Measurements from ENCODE around the gene BLNK. TPM values are rescaled to one million over a fixed set of nuclear protein-coding genes. Genes with fewer than 3 reads are reported as not detected.
A peak's percentile ranks its signal among the peaks of the same experiment; 100 is the strongest.
"Not testable (repeated sequence)": the region's sequence is repeated elsewhere in the genome, so short reads cannot be mapped to it uniquely, and the experiment has no call there.

BLNK gene
- total and polyA plus RNA-seq, 2 donors from 2014 or later = 28.5 to 38.8 TPM

DNA sequence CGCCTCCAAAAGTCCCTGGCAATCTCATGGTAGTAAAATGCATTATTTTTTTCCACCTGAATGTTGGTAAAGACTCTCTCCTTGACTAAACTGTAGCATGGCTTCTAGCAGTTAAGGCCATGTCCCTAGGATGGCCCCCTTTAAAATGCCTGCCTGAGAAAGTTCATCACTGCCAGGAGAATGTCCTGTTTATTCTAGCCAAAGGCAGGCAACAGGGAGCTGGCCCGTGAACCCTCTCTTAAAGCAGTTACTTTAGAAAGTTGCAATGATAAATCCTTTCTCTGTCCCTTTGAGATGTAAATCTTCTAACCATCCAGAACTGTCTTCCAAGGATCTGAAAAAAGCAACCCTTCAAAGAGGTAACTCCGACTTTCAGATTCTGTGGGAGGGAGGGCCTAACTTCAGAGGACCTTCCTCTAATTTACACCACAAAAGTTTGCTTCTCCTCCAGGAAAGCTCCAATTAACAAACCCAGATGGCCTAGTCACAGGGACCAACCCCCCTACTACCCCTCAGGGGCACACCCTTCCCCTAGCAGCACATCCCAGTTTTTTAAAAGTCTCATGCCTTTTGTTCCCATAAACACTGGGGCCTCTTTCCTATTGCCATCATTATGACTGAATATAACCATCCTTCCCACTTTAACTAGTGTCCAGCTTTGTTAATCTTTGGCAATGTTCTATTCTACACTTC lies 38.4 kb upstream of the BLNK start:
- H3K27ac ChIP-seq (ENCODE audit: low read depth in 2 of 2, low read length in 2 of 2) = no peak overlapping the region
- intact Hi-C loops (cut with DNase I) = no loop called here
- no peaks in the 10 kb centered on the region for H3K36me3 ChIP-seq (ENCODE audit: control insufficient read depth in 2 of 3, insufficient read depth in 3 of 3, low read length in 3 of 3)
- H3K4me3 ChIP-seq (ENCODE audit: low read length in 3 of 3) = no peak overlapping the region
- TF ChIP-seq, protein P1, sequence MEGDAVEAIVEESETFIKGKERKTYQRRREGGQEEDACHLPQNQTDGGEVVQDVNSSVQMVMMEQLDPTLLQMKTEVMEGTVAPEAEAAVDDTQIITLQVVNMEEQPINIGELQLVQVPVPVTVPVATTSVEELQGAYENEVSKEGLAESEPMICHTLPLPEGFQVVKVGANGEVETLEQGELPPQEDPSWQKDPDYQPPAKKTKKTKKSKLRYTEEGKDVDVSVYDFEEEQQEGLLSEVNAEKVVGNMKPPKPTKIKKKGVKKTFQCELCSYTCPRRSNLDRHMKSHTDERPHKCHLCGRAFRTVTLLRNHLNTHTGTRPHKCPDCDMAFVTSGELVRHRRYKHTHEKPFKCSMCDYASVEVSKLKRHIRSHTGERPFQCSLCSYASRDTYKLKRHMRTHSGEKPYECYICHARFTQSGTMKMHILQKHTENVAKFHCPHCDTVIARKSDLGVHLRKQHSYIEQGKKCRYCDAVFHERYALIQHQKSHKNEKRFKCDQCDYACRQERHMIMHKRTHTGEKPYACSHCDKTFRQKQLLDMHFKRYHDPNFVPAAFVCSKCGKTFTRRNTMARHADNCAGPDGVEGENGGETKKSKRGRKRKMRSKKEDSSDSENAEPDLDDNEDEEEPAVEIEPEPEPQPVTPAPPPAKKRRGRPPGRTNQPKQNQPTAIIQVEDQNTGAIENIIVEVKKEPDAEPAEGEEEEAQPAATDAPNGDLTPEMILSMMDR (IDR thresholded peaks at IDR 0.05; ENCODE audit: borderline replicate concordance, extremely low read depth, insufficient read depth) = no peak
- DNase-seq (peak in 2 of 5 donors; percentile 27 to 35), FAIRE-seq (no peak)
- no peaks in the 10 kb centered on the region for H3K9me3 ChIP-seq (ENCODE audit: control insufficient read depth in 2 of 3, insufficient read depth in 1 of 3, low read length in 3 of 3)
- no peaks in the 10 kb centered on the region for H3K27me3 ChIP-seq (ENCODE audit: control insufficient read depth, insufficient read depth, low read length)
- peaks cover 0 to 4% (median 0%) of the 10 kb centered on the region in 3 donors for H3K4me1 ChIP-seq (ENCODE audit: control insufficient read depth in 2 of 3, insufficient read depth in 2 of 3, low read depth in 1 of 3, low read length in 3 of 3)
- H3K9ac ChIP-seq (ENCODE audit: low read length in 3 of 3) = no peak overlapping the region

DNA sequence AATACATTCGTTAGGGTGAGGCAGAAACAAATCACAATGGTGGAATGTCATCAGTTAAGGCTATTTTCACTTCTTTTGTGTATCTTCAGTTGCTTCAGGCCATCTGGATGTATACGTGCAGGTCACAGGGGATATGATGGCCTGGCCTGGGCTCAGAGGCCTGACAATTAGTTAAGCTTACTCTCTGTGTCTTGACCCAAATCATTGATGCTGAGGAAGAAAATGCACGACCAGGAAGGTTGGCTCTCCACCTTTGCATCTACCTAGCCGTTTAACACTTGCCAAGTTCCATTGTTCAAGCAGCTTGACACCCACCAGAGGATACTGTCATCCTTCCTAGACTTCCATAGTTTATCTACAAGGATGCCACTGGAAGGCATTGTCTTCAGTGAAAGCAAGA lies 37.5 kb upstream of the BLNK start:
- H3K4me1 ChIP-seq (ENCODE audit: control insufficient read depth in 2 of 3, insufficient read depth in 2 of 3, low read depth in 1 of 3, low read length in 3 of 3); H3K9me3 ChIP-seq (ENCODE audit: control insufficient read depth in 2 of 3, insufficient read depth in 1 of 3, low read length in 3 of 3): not testable (repeated sequence)

DNA sequence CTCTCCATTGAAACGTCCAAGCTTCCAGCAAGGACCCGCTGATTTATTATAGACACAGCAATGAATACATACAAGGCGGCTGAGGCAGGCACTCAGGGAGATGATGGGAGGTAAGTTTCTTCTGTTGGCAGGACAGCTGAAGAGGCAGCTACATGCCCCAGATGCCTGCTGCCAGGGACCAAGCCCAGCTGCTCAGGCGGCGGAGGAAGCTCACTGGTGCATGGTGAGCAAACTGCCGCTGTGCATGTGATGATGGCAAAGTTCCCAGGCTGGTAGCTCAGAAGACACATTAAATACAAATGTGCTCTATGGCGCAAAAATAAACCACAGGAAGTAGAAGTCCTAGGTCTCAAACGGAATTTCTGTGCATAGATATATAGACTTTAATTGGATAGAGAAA lies 35.1 kb upstream of the BLNK start:
- TF ChIP-seq, protein P1 (IDR thresholded peaks at IDR 0.05; ENCODE audit: borderline replicate concordance, extremely low read depth, insufficient read depth) = no peak
- H3K27me3 ChIP-seq (ENCODE audit: control insufficient read depth, insufficient read depth, low read length) = no peaks in the 10 kb centered on the region
- no peak overlapping the region for H3K27ac ChIP-seq (ENCODE audit: low read depth in 2 of 2, low read length in 2 of 2)
- DNase-seq = peak in 4 of 5 donors; percentile 37 to 85 (median 54)
- no peak overlapping the region for H3K9ac ChIP-seq (ENCODE audit: low read length in 3 of 3)
- no peaks in the 10 kb centered on the region for H3K36me3 ChIP-seq (ENCODE audit: control insufficient read depth in 2 of 3, insufficient read depth in 3 of 3, low read length in 3 of 3)
- peaks cover 0 to 4% (median 0%) of the 10 kb centered on the region in 3 donors for H3K4me1 ChIP-seq (ENCODE audit: control insufficient read depth in 2 of 3, insufficient read depth in 2 of 3, low read depth in 1 of 3, low read length in 3 of 3)
- no peak overlapping the region for H3K4me3 ChIP-seq (ENCODE audit: low read length in 3 of 3)
- no peaks in the 10 kb centered on the region for H3K9me3 ChIP-seq (ENCODE audit: control insufficient read depth in 2 of 3, insufficient read depth in 1 of 3, low read length in 3 of 3)
- intact Hi-C loops (cut with DNase I) = no loop called here
- FAIRE-seq = peak; percentile 62

More for the DNA sequence above, 37.5 kb upstream of the BLNK start:
- DNase-seq; FAIRE-seq; H3K27ac ChIP-seq (ENCODE audit: low read depth in 2 of 2, low read length in 2 of 2); H3K4me3 ChIP-seq (ENCODE audit: low read length in 3 of 3); H3K27me3 ChIP-seq (ENCODE audit: control insufficient read depth, insufficient read depth, low read length); intact Hi-C loops (cut with DNase I); H3K9ac ChIP-seq (ENCODE audit: low read length in 3 of 3); H3K36me3 ChIP-seq (ENCODE audit: control insufficient read depth in 2 of 3, insufficient read depth in 3 of 3, low read length in 3 of 3): not testable (repeated sequence)

DNA sequence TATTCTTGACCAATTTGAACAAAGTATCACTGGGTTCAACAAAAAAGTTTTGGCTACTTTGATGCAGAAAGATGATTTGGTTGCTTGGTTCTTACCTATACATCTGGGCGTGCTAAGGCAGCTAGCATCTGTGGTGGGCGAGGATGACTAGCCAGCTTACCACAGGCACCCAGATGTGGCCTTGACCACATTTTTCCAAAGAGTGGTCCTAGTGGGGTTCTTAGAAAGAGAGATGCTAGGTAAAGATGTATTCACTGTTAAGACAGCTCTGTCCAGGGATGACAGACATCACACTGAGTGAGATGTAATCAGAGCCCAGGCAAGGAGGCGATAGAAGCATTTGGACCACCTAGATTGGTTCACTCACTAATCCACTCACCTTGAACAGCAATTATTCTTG lies 33.6 kb upstream of the BLNK start:
- Histone ChIP-seq H3K36me3 (ENCODE audit: control insufficient read depth in 2 of 3, insufficient read depth in 3 of 3, low read length in 3 of 3) (no peaks in the 10 kb centered on the region), H3K27me3 (ENCODE audit: control insufficient read depth, insufficient read depth, low read length) (no peaks in the 10 kb centered on the region), H3K27ac (ENCODE audit: low read depth in 2 of 2, low read length in 2 of 2) (no peak overlapping the region), H3K9ac (ENCODE audit: low read length in 3 of 3) (no peak overlapping the region), H3K9me3 (ENCODE audit: control insufficient read depth in 2 of 3, insufficient read depth in 1 of 3, low read length in 3 of 3) (no peaks in the 10 kb centered on the region), H3K4me1 (ENCODE audit: control insufficient read depth in 2 of 3, insufficient read depth in 2 of 3, low read depth in 1 of 3, low read length in 3 of 3) (peaks cover 0 to 4% (median 0%) of the 10 kb centered on the region in 3 donors), H3K4me3 (ENCODE audit: low read length in 3 of 3) (no peak overlapping the region)
- no peak for DNase-seq
- TF ChIP-seq, protein P1 (IDR thresholded peaks at IDR 0.05; ENCODE audit: borderline replicate concordance, extremely low read depth, insufficient read depth) = no peak
- intact Hi-C loops (cut with DNase I) = no loop called here
- no peak for FAIRE-seq
